ENCODE data around the gene DST.

The DST gene

DNA sequence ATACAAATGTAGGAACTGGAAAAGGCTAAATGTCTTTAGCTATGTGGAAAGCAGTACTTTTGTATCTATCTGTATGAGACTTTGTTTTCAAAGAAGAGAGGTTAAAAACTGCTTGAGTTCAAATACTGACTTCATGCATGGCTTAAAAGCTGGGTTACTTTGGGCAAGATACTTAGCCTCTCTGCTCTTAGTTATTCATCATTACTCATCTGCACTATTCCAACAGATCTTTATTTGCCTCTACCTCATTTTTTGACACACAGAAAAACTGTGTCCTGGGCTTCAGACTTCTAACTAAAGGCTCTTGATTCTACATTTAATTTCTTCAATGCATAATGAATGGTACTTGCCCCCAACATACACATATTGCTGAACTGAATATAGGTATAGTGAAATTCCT is 114.8 kb downstream of the DST start:
- TF ChIP-seq SPI1 (IDR thresholded peaks at IDR 0.05; ENCODE audit: borderline replicate concordance, low read depth): no peak
- Histone ChIP-seq H3K27ac (replicated peaks) (no peak overlapping the region), H3K4me3 (replicated peaks; ENCODE audit: insufficient read depth, low read length) (no peak overlapping the region), H3K27me3 (ENCODE audit: insufficient read depth, poor library complexity, severe bottlenecking) (no peaks in the 10 kb centered on the region)
- no peak for DNase-seq (ENCODE audit: low read depth in 1 of 2, low spot score in 1 of 2)

DNA sequence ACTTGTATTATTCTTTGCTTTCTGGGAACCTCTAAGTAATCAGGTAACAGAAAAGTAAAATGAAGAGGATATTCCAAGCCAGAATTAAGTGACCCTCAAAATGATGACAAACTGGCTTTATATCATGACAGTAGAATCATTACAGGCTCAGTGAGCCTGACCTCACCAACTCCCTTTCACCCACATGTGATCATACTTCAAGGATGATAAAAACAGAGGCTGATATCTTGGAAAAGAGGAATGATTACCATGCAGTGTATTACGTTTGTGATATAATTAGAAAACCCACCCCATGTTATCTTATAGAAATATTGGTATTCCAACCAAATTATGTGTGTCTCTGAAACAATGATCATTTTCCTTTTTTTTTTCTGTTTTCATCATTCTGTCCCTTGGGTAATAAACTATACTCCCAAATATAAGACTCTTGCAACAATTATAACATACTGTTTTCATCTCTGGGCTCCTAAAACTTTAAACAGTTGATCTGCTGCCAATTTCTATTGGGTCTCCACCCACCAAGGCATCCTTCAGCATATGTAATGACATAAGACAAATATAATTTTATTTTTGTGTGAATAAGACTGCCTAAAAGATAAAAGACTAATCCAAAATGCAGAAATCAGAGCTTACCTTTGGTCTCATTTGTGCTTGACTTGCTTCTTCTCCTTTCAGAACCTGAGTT is 115.7 kb downstream of the DST start:
- DNase-seq (ENCODE audit: low read depth in 1 of 2, low spot score in 1 of 2): no peak
- TF ChIP-seq GABPA (IDR thresholded peaks at IDR 0.05; ENCODE audit: low read depth): no peak
- TF ChIP-seq, protein P1, sequence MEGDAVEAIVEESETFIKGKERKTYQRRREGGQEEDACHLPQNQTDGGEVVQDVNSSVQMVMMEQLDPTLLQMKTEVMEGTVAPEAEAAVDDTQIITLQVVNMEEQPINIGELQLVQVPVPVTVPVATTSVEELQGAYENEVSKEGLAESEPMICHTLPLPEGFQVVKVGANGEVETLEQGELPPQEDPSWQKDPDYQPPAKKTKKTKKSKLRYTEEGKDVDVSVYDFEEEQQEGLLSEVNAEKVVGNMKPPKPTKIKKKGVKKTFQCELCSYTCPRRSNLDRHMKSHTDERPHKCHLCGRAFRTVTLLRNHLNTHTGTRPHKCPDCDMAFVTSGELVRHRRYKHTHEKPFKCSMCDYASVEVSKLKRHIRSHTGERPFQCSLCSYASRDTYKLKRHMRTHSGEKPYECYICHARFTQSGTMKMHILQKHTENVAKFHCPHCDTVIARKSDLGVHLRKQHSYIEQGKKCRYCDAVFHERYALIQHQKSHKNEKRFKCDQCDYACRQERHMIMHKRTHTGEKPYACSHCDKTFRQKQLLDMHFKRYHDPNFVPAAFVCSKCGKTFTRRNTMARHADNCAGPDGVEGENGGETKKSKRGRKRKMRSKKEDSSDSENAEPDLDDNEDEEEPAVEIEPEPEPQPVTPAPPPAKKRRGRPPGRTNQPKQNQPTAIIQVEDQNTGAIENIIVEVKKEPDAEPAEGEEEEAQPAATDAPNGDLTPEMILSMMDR (IDR thresholded peaks at IDR 0.05; ENCODE audit: insufficient read depth, low read length): no peak
- TF ChIP-seq, protein P2, sequence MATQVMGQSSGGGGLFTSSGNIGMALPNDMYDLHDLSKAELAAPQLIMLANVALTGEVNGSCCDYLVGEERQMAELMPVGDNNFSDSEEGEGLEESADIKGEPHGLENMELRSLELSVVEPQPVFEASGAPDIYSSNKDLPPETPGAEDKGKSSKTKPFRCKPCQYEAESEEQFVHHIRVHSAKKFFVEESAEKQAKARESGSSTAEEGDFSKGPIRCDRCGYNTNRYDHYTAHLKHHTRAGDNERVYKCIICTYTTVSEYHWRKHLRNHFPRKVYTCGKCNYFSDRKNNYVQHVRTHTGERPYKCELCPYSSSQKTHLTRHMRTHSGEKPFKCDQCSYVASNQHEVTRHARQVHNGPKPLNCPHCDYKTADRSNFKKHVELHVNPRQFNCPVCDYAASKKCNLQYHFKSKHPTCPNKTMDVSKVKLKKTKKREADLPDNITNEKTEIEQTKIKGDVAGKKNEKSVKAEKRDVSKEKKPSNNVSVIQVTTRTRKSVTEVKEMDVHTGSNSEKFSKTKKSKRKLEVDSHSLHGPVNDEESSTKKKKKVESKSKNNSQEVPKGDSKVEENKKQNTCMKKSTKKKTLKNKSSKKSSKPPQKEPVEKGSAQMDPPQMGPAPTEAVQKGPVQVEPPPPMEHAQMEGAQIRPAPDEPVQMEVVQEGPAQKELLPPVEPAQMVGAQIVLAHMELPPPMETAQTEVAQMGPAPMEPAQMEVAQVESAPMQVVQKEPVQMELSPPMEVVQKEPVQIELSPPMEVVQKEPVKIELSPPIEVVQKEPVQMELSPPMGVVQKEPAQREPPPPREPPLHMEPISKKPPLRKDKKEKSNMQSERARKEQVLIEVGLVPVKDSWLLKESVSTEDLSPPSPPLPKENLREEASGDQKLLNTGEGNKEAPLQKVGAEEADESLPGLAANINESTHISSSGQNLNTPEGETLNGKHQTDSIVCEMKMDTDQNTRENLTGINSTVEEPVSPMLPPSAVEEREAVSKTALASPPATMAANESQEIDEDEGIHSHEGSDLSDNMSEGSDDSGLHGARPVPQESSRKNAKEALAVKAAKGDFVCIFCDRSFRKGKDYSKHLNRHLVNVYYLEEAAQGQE (IDR thresholded peaks at IDR 0.05; ENCODE audit: insufficient replicate concordance, low read depth): no peak
- no peak overlapping the region for H3K27ac ChIP-seq (replicated peaks)
- H3K27me3 ChIP-seq (ENCODE audit: insufficient read depth, poor library complexity, severe bottlenecking): no peaks in the 10 kb centered on the region
- H3K4me3 ChIP-seq (replicated peaks; ENCODE audit: insufficient read depth, low read length): no peak overlapping the region

DNA sequence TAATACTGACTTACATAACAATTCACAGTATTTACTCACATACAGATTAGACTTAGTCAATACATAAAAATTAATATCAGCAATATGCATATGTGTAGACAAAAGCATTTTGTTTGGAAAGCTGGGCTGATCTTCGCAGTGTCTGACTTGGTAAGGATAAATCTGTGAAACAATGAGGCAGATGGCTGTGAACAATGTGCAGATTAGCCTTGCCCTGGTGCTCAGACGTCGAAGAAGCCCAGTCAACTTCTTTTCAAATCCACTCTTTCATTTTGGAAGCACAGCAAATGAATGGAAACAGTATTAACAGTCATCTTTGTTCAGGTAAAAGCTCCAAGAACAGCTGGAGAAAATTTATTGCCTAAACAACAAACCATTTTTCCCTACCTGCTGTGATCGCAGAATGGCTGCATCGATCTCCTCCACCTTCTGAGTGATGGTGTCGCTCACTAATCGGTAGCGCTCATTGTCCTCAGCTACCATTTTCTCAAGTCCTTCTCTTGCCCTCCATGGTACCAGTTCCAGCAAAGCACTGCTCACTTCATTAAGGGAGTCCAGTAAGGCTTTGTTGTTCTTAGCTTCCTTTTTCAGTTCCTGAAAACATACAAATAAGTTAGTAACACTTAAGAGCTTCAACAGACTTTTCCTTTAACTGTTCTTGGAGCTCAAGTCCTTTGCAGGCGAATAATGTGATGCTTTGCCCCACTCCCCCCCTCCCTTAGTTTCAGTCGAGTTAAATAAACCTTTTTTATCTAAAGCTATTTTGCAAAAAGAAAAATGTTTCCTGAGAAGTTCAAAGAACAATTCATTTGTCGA is 116.5 kb downstream of the DST start:
- DNase-seq (ENCODE audit: low read depth in 1 of 2, low spot score in 1 of 2): no peak
- TF ChIP-seq POLR2AphosphoS5 (IDR thresholded peaks at IDR 0.05; ENCODE audit: low read depth) (no peak), GABPA (IDR thresholded peaks at IDR 0.05; ENCODE audit: low read depth) (no peak), SPI1 (IDR thresholded peaks at IDR 0.05; ENCODE audit: borderline replicate concordance, low read depth) (no peak)
- TF ChIP-seq, protein P2 (IDR thresholded peaks at IDR 0.05; ENCODE audit: insufficient replicate concordance, low read depth): no peak
- TF ChIP-seq, protein P1 (IDR thresholded peaks at IDR 0.05; ENCODE audit: insufficient read depth, low read length): no peak
- no peak overlapping the region for H3K4me3 ChIP-seq (replicated peaks; ENCODE audit: insufficient read depth, low read length)
- H3K27ac ChIP-seq (replicated peaks): no peak overlapping the region
- no peaks in the 10 kb centered on the region for H3K27me3 ChIP-seq (ENCODE audit: insufficient read depth, poor library complexity, severe bottlenecking)

DNA sequence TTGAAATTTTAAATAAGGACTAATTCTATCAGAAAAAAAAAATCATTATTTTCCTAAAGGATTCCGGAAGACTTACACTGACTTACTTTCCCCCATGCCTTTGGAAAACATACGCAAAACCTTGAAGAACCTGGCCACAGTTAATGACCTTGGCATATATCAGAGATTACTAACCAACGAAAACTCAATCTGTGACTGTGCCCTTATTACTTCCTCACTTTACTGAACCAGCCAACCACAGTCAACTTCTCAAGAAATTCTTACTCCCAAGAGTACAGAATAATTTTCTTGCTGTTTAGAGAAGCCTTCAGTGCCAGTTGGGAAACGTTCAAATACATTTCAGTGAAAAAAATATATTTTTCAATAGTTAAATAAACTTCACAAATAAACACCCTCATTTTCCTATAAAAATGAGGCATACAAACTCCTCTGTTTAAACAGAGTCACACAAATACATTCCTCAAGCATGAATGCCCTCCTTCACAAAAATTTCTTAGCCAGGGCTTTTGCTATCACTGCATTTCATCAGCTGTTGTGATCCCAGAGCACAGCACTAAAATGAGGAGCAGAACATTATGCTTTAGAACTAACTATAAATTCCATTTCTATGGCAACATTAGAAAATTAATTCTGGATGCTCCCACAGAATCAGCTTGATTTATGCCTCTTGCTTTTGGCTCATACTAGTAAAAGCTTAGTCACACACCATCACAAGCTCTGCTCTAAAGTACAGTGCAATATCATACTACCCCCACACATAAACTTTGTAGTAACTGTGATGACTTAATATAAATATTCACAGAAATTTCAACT is 117.6 kb downstream of the DST start:
- TF ChIP-seq SPI1 (IDR thresholded peaks at IDR 0.05; ENCODE audit: borderline replicate concordance, low read depth): no peak
- no peak for TF ChIP-seq POLR2AphosphoS5 (IDR thresholded peaks at IDR 0.05; ENCODE audit: low read depth)
- TF ChIP-seq GABPA (IDR thresholded peaks at IDR 0.05; ENCODE audit: low read depth): no peak
- TF ChIP-seq, protein P1 (IDR thresholded peaks at IDR 0.05; ENCODE audit: insufficient read depth, low read length): no peak
- TF ChIP-seq, protein P2 (IDR thresholded peaks at IDR 0.05; ENCODE audit: insufficient replicate concordance, low read depth): no peak
- Histone ChIP-seq H3K27me3 (ENCODE audit: insufficient read depth, poor library complexity, severe bottlenecking) (no peaks in the 10 kb centered on the region), H3K4me3 (replicated peaks; ENCODE audit: insufficient read depth, low read length) (no peak overlapping the region), H3K27ac (replicated peaks) (no peak overlapping the region)
- DNase-seq (ENCODE audit: low read depth in 1 of 2, low spot score in 1 of 2): no peak
